ENCODE data around the gene ZFAND3. TPM values are rescaled to one million over a fixed set of nuclear protein-coding genes. Genes with fewer than 3 reads are reported as not detected.

ZFAND3 gene
- total RNA-seq, 2 experiments from 2014 or later: 34.4 to 37.0 TPM

DNA sequence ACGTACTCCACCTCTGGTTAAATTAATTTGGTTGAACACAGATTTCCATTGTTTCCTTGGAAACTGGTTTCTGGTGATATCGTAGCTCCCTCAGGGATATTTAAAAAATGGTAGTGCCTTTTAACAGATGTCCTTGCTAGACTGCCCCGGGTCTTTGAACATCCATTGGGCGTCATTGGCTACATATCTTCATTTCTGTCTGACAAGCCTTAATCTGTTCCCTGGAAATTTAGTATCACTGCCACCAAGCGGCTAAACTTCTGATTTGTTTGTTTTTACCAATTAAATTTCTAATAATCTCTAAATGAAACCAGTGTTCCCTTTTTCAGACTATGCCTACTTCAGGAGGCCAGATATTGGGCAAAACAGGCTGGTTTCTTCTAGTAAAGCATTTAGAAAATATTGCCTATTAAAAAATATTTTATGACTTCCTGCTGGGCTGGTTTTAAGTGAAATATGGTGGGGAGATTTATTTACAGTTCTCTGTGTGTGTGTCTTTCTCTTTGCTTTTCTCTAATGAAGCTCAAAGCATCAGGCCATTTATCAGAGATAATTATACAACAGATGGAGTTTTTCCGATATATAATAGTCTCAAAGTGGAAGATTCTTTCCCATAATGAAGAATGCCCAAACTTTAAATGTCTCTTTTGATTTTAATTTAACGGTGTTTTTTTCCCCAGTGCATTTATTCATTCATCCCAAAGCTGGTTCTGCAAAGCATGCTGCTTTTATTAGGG, 249.5 kb downstream of the ZFAND3 start:
- Mint-ChIP-seq H3K4me3 (no peak overlapping the region), H3K36me3 (ENCODE audit: low read depth) (peaks cover 48% of the 10 kb centered on the region), H3K9me3 (no peaks in the 10 kb centered on the region), H3K27ac (no peak overlapping the region), H3K27me3 (no peaks in the 10 kb centered on the region), H3K4me1 (ENCODE audit: low read depth) (peaks cover 34% of the 10 kb centered on the region)
- Histone ChIP-seq H3K4me3 (ENCODE audit: low read length) (no peak overlapping the region), H3K36me3 (ENCODE audit: insufficient read depth, low read length) (peaks cover 7% of the 10 kb centered on the region), H3K9me3 (ENCODE audit: control insufficient read depth in 1 of 2, insufficient read depth in 1 of 2, low read length in 2 of 2) (no peaks in the 10 kb centered on the region), H3K27ac (ENCODE audit: low read depth in 1 of 2, low read length in 2 of 2) (no peak overlapping the region), H3K4me1 (ENCODE audit: insufficient read depth, low read length) (no peaks in the 10 kb centered on the region), H3K27me3 (ENCODE audit: control insufficient read depth in 1 of 2, insufficient read depth in 2 of 2, low read length in 2 of 2) (no peaks in the 10 kb centered on the region)
- DNase-seq: no peak
- POLR2A ChIA-PET: no interaction called here
- TF ChIP-seq, protein P1, sequence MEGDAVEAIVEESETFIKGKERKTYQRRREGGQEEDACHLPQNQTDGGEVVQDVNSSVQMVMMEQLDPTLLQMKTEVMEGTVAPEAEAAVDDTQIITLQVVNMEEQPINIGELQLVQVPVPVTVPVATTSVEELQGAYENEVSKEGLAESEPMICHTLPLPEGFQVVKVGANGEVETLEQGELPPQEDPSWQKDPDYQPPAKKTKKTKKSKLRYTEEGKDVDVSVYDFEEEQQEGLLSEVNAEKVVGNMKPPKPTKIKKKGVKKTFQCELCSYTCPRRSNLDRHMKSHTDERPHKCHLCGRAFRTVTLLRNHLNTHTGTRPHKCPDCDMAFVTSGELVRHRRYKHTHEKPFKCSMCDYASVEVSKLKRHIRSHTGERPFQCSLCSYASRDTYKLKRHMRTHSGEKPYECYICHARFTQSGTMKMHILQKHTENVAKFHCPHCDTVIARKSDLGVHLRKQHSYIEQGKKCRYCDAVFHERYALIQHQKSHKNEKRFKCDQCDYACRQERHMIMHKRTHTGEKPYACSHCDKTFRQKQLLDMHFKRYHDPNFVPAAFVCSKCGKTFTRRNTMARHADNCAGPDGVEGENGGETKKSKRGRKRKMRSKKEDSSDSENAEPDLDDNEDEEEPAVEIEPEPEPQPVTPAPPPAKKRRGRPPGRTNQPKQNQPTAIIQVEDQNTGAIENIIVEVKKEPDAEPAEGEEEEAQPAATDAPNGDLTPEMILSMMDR (IDR thresholded peaks at IDR 0.05): no peak
- CTCF ChIA-PET: no interaction called here
- no peak for ATAC-seq (ENCODE audit: poor library complexity)
- intact Hi-C loops (cut with DNase I, micrococcal nuclease): no loop called here

DNA sequence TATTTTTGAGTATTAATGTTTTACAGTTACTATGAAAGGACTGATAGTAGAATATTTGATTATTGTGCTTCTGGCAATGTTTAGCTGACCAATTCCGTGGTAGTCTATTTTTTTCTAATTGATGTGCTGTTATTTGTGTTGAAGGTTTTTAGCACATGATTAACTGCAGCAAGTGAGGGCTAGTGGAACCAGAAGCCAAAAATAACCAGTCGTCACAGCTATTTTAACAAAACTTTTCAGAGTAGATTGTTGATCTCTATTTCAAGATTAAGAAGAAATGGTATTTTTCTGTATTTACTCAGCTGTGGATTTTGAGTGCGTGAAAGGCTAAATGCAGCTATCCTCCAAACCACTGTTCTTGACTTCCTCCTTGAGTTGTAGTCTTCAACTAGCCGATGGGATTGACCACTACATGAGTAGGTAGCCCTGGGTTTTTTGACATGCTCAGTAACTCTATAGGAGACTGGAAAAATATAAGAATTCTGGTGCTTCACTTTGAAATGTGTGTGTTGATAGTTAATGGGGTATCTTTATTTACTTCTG, 258.0 kb downstream of the ZFAND3 start:
- no peak for ATAC-seq (ENCODE audit: poor library complexity)

DNA sequence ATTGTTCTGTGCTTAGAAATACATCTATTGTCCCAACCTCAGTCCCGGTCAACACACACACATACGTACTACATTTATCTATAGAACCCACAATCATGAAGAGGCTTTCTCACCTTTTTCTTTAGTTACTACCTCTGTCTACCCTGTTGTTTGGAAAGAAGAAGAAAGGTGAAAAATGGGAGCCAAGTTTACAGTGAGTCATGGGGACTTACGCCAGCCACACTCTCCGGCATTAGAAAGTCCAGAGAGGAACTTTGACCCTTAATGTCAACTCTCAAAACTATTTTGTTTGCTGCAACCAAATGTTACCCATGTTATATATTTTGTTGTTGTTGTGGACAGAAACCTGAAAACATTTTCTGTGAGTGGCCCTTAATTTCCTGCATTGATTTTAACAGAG, 259.1 kb downstream of the ZFAND3 start:
- ChIA-PET POLR2A (no interaction called here), CTCF (no interaction called here)
- no peaks in the 10 kb centered on the region for H3K27me3 Mint-ChIP-seq

More for the DNA sequence above, 258.0 kb downstream of the ZFAND3 start:
- peaks cover 8% of the 10 kb centered on the region for H3K36me3 ChIP-seq (ENCODE audit: insufficient read depth, low read length)
- H3K36me3 Mint-ChIP-seq (ENCODE audit: low read depth): peaks cover 49% of the 10 kb centered on the region
- H3K4me1 Mint-ChIP-seq (ENCODE audit: low read depth): peaks cover 13% of the 10 kb centered on the region
- ChIA-PET CTCF (no interaction called here), POLR2A (no interaction called here)
- no peaks in the 10 kb centered on the region for H3K9me3 Mint-ChIP-seq
- H3K27me3 Mint-ChIP-seq: no peaks in the 10 kb centered on the region
- no peak for DNase-seq
- no peaks in the 10 kb centered on the region for H3K27me3 ChIP-seq (ENCODE audit: control insufficient read depth in 1 of 2, insufficient read depth in 2 of 2, low read length in 2 of 2)
- intact Hi-C loops (cut with DNase I, micrococcal nuclease): no loop called here
- TF ChIP-seq, protein P1 (IDR thresholded peaks at IDR 0.05): no peak
- no peak overlapping the region for H3K4me3 ChIP-seq (ENCODE audit: low read length)
- H3K4me3 Mint-ChIP-seq: no peak overlapping the region
- H3K27ac ChIP-seq (ENCODE audit: low read depth in 1 of 2, low read length in 2 of 2): no peak overlapping the region
- H3K4me1 ChIP-seq (ENCODE audit: insufficient read depth, low read length): no peaks in the 10 kb centered on the region
- no peaks in the 10 kb centered on the region for H3K9me3 ChIP-seq (ENCODE audit: control insufficient read depth in 1 of 2, insufficient read depth in 1 of 2, low read length in 2 of 2)
- no peak overlapping the region for H3K27ac Mint-ChIP-seq

More for the DNA sequence above, 259.1 kb downstream of the ZFAND3 start:
- Histone ChIP-seq H3K36me3 (ENCODE audit: insufficient read depth, low read length) (peaks cover 12% of the 10 kb centered on the region), H3K27me3 (ENCODE audit: control insufficient read depth in 1 of 2, insufficient read depth in 2 of 2, low read length in 2 of 2) (no peaks in the 10 kb centered on the region), H3K4me3 (ENCODE audit: low read length) (no peak overlapping the region), H3K9me3 (ENCODE audit: control insufficient read depth in 1 of 2, insufficient read depth in 1 of 2, low read length in 2 of 2) (no peaks in the 10 kb centered on the region), H3K4me1 (ENCODE audit: insufficient read depth, low read length) (no peaks in the 10 kb centered on the region), H3K27ac (ENCODE audit: low read depth in 1 of 2, low read length in 2 of 2) (no peak overlapping the region)
- Mint-ChIP-seq H3K27ac (no peak overlapping the region), H3K36me3 (ENCODE audit: low read depth) (peaks cover 54% of the 10 kb centered on the region), H3K9me3 (no peaks in the 10 kb centered on the region), H3K4me1 (ENCODE audit: low read depth) (peaks cover 13% of the 10 kb centered on the region), H3K4me3 (no peak overlapping the region)
- intact Hi-C loops (cut with DNase I, micrococcal nuclease): no loop called here
- no peak for ATAC-seq (ENCODE audit: poor library complexity)
- DNase-seq: no peak
- TF ChIP-seq, protein P1 (IDR thresholded peaks at IDR 0.05): no peak
